Activated T-helper 1 cell treated with anti-CD3 and anti-CD28 coated beads, Interleukin-2, amount 50 U/mL, for 16 hours (primary cell): ENCODE results near the gene RNF223.
"Not testable (repeated sequence)": the region's sequence is repeated elsewhere in the genome, so short reads cannot be mapped to it uniquely, and the experiment has no call there.

Experiments used
- DNase-seq, 2 donors: peaks; one replicate each; pipeline ENCODE4 v3.0.0-alpha.2; 2020; ENCODE audit warnings: low read depth in 1 of 2, low spot score in 1 of 2

The RNF223 gene

GRCh38 chr1:1110561-1110971, 36.5 kb upstream of the RNF223 start:
- no peak for DNase-seq

- DNase-seq: no peak
Observed at GRCh38 chr1:1109743-1110142, 35.6 kb upstream of the RNF223 start.

GRCh38 chr1:1106510-1107221, 32.6 kb upstream of the RNF223 start:
- no peak for DNase-seq

GRCh38 chr1:1104152-1104551, 30.0 kb upstream of the RNF223 start:
- DNase-seq: not testable (repeated sequence)

- DNase-seq: no peak
Observed at GRCh38 chr1:1101503-1101902, 27.4 kb upstream of the RNF223 start.

- no peak for DNase-seq
Observed at GRCh38 chr1:1100296-1100695, 26.2 kb upstream of the RNF223 start.

DNA sequence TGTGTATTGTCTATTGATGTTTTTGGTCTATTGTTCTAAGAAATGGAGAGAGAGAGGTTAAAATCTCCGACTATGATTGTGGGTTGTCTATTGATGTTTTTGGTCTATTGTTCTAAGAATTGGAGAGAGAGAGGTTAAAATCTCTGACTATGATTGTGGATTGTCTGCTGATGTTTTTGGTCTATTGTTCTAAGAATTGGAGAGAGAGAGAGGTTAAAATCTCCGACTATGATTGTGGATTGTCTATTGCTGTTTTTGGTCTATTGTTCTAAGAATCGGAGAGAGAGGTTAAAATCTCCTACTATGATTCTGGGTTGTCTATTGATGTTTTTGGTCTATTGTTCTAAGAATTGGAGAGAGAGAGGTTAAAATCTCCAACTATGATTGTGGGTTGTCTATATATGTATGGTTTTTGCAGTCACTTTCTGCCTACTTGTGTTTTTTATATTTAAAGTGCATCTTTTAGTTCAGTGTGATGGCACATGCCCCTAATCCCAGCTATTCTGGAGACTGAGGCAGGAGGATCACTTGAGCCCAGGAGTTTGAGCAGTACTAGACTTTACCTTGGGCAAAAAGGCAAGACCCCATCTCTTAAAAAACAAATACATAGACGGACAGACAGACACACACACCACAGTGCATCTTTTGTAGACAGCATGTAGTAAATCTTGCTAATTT, 25.5 kb upstream of the RNF223 start:
- no peak for DNase-seq

DNA sequence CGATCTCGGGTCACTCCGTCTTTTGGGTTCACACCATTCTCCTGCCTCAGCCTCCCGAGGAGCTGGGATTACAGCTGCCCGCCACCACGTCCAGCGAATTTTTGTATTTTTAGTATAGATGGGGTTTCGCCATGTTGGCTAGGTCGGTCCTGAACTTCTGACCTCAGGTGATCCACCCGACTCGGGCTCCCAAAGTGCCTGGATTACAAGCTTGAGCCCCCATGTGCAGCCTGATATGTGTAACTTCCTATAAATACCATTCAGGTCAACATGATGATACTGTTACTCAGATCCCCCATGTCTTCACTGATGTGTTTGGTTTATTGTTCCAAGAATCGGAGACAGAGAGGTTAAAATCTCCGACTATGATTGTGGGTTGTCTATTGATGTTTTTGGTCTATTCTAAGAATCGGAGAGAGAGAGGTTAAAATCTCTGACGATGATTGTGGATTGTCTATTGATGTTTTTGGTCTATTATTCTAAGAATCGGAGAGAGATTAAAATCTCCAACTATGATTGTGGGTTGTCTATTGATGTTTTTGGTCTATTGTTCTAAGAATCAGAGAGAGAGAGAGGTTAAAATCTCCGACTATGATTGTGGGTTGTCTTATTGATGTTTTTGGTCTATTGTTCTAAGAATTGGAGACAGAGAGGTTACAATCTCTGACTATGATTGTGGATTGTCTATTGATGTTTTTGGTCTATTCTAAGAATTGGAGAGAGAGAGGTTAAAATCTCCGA, 24.7 kb upstream of the RNF223 start:
- DNase-seq: no peak

- not testable (repeated sequence) for DNase-seq
Observed at GRCh38 chr1:1096136-1096535, 22.0 kb upstream of the RNF223 start.

- no peak for DNase-seq
Observed at GRCh38 chr1:1094981-1095380, 20.9 kb upstream of the RNF223 start.

GRCh38 chr1:1093610-1093943, 19.5 kb upstream of the RNF223 start:
- DNase-seq: no peak

DNA sequence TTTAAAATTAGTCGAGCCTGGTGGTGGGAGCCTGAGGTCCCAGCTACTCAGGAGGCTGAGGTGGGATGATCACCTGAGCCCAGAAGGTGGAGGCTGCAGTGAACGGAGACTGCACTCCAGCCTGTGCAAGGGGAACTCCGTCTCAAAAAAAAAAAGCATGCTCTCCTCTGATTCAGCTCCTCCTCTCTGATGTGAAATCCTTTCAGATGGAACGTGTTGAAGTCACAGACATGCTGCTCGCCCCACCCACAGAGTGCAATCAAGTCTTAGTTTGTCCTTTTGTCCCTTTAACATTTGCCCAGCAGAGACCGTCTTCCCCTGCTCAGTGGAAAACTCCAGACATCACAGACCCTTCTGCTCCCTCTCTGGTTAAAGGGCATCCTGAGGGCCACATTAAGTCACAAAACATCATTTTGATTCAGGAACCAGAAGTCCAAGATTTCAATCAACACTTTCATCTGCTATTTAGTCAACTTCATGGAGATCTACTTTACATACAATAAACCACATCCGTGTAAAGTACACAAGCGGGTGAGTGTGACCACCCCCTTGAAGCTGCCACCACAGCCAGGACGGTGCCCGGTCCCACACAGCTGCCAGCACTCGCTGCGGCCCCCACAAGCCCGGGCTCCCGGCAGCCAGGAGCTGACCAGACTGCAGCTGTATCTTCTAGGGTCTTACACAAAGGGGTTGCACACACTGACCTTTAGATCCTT, 18.9 kb upstream of the RNF223 start:
- DNase-seq: no peak

GRCh38 chr1:1092149-1092855, 18.2 kb upstream of the RNF223 start:
- no peak for DNase-seq

- DNase-seq: no peak
Observed at GRCh38 chr1:1091344-1092148, 17.4 kb upstream of the RNF223 start.

DNA sequence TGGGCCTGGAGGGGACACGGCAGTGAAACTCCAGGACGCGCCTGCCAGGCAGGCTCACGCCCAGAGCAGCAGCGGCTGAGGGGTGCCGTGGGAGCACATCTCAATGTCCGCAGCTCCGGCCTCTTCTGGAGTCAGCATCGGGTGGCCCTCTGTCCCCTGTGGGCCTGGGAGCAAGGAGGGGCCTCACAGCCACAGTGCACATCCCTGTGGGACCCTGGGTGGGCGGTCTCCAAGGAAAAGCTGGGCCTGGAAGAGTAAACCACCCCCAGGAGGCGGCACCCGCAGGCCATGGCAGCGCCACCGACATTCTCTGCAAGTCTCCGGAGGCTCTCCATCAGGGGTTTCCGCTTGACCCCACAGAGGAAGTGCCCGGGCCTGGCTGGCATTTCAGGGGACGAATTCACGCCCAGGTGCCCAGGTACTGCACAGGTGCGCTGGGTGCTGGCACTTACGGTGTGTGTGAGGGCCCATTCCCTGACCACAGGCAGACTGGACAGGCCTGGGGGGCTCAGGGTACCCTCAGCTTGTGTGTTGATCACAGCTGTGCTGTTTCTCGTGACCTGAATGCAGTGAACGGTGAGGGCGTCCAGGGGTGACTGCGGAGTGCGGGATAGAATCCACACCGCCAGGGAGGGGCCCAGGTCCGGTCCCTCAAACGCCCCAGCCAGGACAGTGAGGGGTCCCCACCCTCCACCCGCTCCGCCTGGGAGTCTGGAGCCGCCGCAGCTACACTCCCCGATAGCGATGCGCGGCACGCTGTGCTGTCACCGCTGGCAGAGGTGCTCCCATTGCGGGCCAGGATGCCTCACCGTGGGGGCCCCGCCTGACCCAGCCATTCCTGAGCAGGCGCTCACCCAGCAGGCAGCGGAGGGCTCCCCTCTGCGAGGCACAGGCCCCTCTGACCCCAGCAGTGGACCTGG, 16.6 kb upstream of the RNF223 start:
- DNase-seq: no peak

GRCh38 chr1:1089731-1090423, 15.8 kb upstream of the RNF223 start:
- DNase-seq: no peak

DNA sequence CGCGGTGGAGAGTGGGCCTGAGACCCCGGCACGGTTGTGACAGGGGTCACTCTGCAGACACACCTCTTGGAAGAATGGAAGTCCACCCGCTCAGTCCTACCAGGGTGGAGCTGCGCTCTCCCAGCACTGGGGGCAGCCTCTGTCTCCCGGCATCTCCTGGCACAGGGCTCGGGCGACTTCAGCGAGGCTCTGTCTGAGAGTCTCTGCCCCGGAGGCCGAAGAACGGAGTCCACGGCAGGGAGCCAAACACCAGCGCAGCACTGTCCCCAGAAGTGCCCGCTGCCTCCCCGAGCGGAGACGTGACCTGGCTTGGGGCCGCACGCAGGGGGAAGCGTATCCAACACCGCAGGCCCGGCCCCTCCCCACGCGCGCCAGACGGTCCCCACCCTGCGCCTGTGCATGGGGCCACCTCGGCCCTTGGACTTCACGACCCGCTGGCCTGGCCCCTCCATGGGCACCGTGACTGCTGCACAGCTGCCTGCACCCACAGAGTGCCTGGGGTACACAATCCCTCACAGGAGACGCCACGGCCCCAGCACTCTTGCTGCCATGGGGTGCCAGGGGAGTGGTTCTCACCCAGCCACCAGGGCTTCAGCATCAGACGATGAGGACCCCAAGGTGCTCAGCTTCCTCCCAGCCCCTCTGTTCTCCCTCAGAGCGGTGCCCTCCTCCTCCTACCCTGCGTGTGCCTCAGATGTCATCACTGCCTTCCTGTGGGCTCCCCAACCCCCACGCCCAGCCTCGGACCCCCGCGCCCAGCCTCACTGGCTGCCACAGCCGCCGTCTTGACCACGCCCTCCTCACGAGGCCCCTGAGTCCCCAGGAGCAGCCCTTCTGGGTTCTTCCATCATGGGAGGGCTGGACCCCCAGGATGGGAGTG, 14.9 kb upstream of the RNF223 start:
- no peak for DNase-seq
